Stomach (tissue), 4 donors: ENCODE measurements around the gene ELL2.

Experiments
- CTCF ChIP-seq, 7 experiments: fragments of 450-650 bp in 4 of 7; fragments of 200-600 bp in 3 of 7; sonication (generic) in 3 of 7; IDR thresholded peaks; one replicate each; pipeline ENCODE4 v1.5.1; 2016 to 2019; ENCODE audit warnings: antibody characterized with exemption in 7 of 7, control low read depth in 2 of 7, mild to moderate bottlenecking in 1 of 7
- EP300 ChIP-seq: sonication (generic); formaldehyde crosslinking; IDR thresholded peaks from one replicate; pipeline ENCODE4 v1.6.1; 2017; ENCODE audit warnings: antibody characterized with exemption

GRCh38 chr5:95872346-95873268 is 89.0 kb downstream of the ELL2 start:
- TF ChIP-seq CTCF (IDR thresholded peaks at IDR 0.05) (no peak), EP300 (no peak)
